Measurements from ENCODE around the gene NUBP2.
A peak's percentile ranks its signal among the peaks of the same experiment; 100 is the strongest.

The NUBP2 gene

GRCh38 chr16:1769402-1770300, 13.1 kb upstream of the NUBP2 start:
- no peak; the same call in 1 of the 2 replicates for TF ChIP-seq POLR2AphosphoS5 (IDR thresholded peaks at IDR 0.05; ENCODE audit: low read depth, low read length)

GRCh38 chr16:1770328-1771187, 12.2 kb upstream of the NUBP2 start:
- TF ChIP-seq TAF1 (IDR thresholded peaks at IDR 0.05; ENCODE audit: borderline replicate concordance, insufficient read depth, low read length) (no peak), POLR2AphosphoS5 (IDR thresholded peaks at IDR 0.05; ENCODE audit: low read depth, low read length) (peak; percentile 78), FOXP2 (optimal IDR thresholded peaks at IDR 0.05; ENCODE audit: borderline replicate concordance, extremely low read depth, extremely low read length, insufficient read depth) (no peak), SIN3A (IDR thresholded peaks at IDR 0.05; ENCODE audit: borderline replicate concordance, insufficient read depth, low read length) (no peak; the same call in 1 of the 2 replicates)

- TF ChIP-seq FOXP2 (optimal IDR thresholded peaks at IDR 0.05; ENCODE audit: borderline replicate concordance, extremely low read depth, extremely low read length, insufficient read depth) (no peak), POLR2AphosphoS5 (IDR thresholded peaks at IDR 0.05; ENCODE audit: low read depth, low read length) (no peak), SIN3A (IDR thresholded peaks at IDR 0.05; ENCODE audit: borderline replicate concordance, insufficient read depth, low read length) (no peak; the same call in 1 of the 2 replicates), TAF1 (IDR thresholded peaks at IDR 0.05; ENCODE audit: borderline replicate concordance, insufficient read depth, low read length) (no peak), REST (IDR thresholded peaks at IDR 0.05; ENCODE audit: insufficient read depth in 1 of 2, low read depth in 2 of 2, low read length in 2 of 2) (no peak)
Measured at GRCh38 chr16:1771188-1771863, 11.4 kb upstream of the NUBP2 start, which contains the start of gene NME3. Gene NME3, minus strand, starts transcription at chr16:1771543. Its CDS starts 9 bp downstream, at chr16:1771534.

GRCh38 chr16:1771864-1772361, 10.8 kb upstream of the NUBP2 start:
- TF ChIP-seq FOXP2 (optimal IDR thresholded peaks at IDR 0.05; ENCODE audit: borderline replicate concordance, extremely low read depth, extremely low read length, insufficient read depth): no peak
- TF ChIP-seq POLR2AphosphoS5 (IDR thresholded peaks at IDR 0.05; ENCODE audit: low read depth, low read length): no peak
- no peak for TF ChIP-seq SIN3A (IDR thresholded peaks at IDR 0.05; ENCODE audit: borderline replicate concordance, insufficient read depth, low read length)
- no peak for TF ChIP-seq REST (IDR thresholded peaks at IDR 0.05; ENCODE audit: insufficient read depth in 1 of 2, low read depth in 2 of 2, low read length in 2 of 2)
- no peak for TF ChIP-seq TAF1 (IDR thresholded peaks at IDR 0.05; ENCODE audit: borderline replicate concordance, insufficient read depth, low read length)

GRCh38 chr16:1772362-1772907, 10.3 kb upstream of the NUBP2 start, which contains the start of gene EME2:
Gene EME2, plus strand, starts transcription at chr16:1772810. Its CDS starts 418 bp downstream, at chr16:1773228.
- TF ChIP-seq TAF1 (IDR thresholded peaks at IDR 0.05; ENCODE audit: borderline replicate concordance, insufficient read depth, low read length) (no peak), REST (IDR thresholded peaks at IDR 0.05; ENCODE audit: insufficient read depth in 1 of 2, low read depth in 2 of 2, low read length in 2 of 2) (no peak), SIN3A (IDR thresholded peaks at IDR 0.05; ENCODE audit: borderline replicate concordance, insufficient read depth, low read length) (no peak), FOXP2 (optimal IDR thresholded peaks at IDR 0.05; ENCODE audit: borderline replicate concordance, extremely low read depth, extremely low read length, insufficient read depth) (no peak), POLR2AphosphoS5 (IDR thresholded peaks at IDR 0.05; ENCODE audit: low read depth, low read length) (no peak)

Data from PFSK-1 (cell line).